Measurements from ENCODE around the gene EDARADD.

The EDARADD gene

GRCh38 chr1:236511735-236512418, 117.8 kb downstream of the EDARADD start:
- DNase-seq (ENCODE audit: low read depth in 2 of 3, low spot score in 1 of 3) = no peak

GRCh38 chr1:236514703-236515442, 120.8 kb downstream of the EDARADD start:
- DNase-seq (ENCODE audit: low read depth in 2 of 3, low spot score in 1 of 3) = no peak

- DNase-seq (ENCODE audit: low read depth in 2 of 3, low spot score in 1 of 3) = no peak
These were observed 121.4 kb downstream of the EDARADD start for GRCh38 chr1:236515443-236515958.

GRCh38 chr1:236516929-236517704, 123.0 kb downstream of the EDARADD start:
- DNase-seq (ENCODE audit: low read depth in 2 of 3, low spot score in 1 of 3) = no peak

- DNase-seq (ENCODE audit: low read depth in 2 of 3, low spot score in 1 of 3) = no peak
These were observed 124.2 kb downstream of the EDARADD start for GRCh38 chr1:236518322-236518721.

- no peak for DNase-seq (ENCODE audit: low read depth in 2 of 3, low spot score in 1 of 3)
These were observed 126.4 kb downstream of the EDARADD start for GRCh38 chr1:236520445-236521005.

GRCh38 chr1:236522937-236523703, 129.0 kb downstream of the EDARADD start:
- DNase-seq (ENCODE audit: low read depth in 2 of 3, low spot score in 1 of 3) = no peak

- DNase-seq (ENCODE audit: low read depth in 2 of 3, low spot score in 1 of 3) = peak; percentile 82 to 86 (median 85)
These were observed 129.6 kb downstream of the EDARADD start, which contains the start of gene LGALS8 for GRCh38 chr1:236523704-236524141. LGALS8 (plus strand) TSS chr1:236523982; CDS start chr1:236526071, 2,089 bp downstream.

GRCh38 chr1:236524142-236524894, 130.2 kb downstream of the EDARADD start:
- DNase-seq (ENCODE audit: low read depth in 2 of 3, low spot score in 1 of 3) = peak; percentile 28 to 54 (median 34)

- no peak for DNase-seq (ENCODE audit: low read depth in 2 of 3, low spot score in 1 of 3)
These were observed 130.8 kb downstream of the EDARADD start for GRCh38 chr1:236524895-236525184.

- DNase-seq (ENCODE audit: low read depth in 2 of 3, low spot score in 1 of 3) = no peak
These were observed 132.0 kb downstream of the EDARADD start for GRCh38 chr1:236526079-236526478.

- DNase-seq (ENCODE audit: low read depth in 2 of 3, low spot score in 1 of 3) = no peak
These were observed 136.2 kb downstream of the EDARADD start for GRCh38 chr1:236530286-236530685.

GRCh38 chr1:236530959-236531358, 136.9 kb downstream of the EDARADD start:
- DNase-seq (ENCODE audit: low read depth in 2 of 3, low spot score in 1 of 3) = no peak

GRCh38 chr1:236532850-236533249, 138.8 kb downstream of the EDARADD start:
- no peak for DNase-seq (ENCODE audit: low read depth in 2 of 3, low spot score in 1 of 3)

- peak; percentile 25 to 42 (median 37) for DNase-seq (ENCODE audit: low read depth in 2 of 3, low spot score in 1 of 3)
These were observed 140.1 kb downstream of the EDARADD start for GRCh38 chr1:236534151-236534651.

All from stimulated activated CD4-positive, alpha-beta T cell treated with anti-CD3 and anti-CD28 coated beads, Interleukin-12 subunit alpha, Interleukin-12 subunit beta, amount 100 ng/mL, for 48 hours (primary cell).